Posterior vena cava (tissue), 2 donors: Measurements from ENCODE around the gene IL1RL2. TPM values are rescaled to one million over a fixed set of nuclear protein-coding genes. Genes with fewer than 3 reads are reported as not detected.

Source experiments
- DNase-seq: peaks from one replicate; pipeline ENCODE4 v3.0.0-alpha.2; 2020; ENCODE audit warnings: low spot score
- intact Hi-C, 2 donors: fragments of 100-400 bp; cut with DNase I; formaldehyde crosslinking; loops; one replicate each; pipeline versions ENCODE4 v1.14.1 to v1.14.2; 2022 to 2023
- total RNA-seq, 2 donors: library from RNA; stranded (reverse); fragmentation: NEBNext Ultra II Directional; extraction: Animal tissue kit (Norgen Biotek cat#: 25700); gene quantifications; one replicate each; pipeline ENCODE4 v1.2.1, GENCODE V29; 2021
- donor health status: DM: yes; HTN: yes; CAD: no.
- donor health status: DM: yes; HTN: yes; CAD: no.

IL1RL2 gene
- total RNA-seq, 2 donors from 2014 or later = 0.24 to 0.46 TPM

- DNase-seq = no peak
- intact Hi-C loops = no loop called here
These were observed 92.0 kb downstream of the IL1RL2 start for GRCh38 chr2:102278720-102279390.

- DNase-seq = no peak
- intact Hi-C loops = no loop called here
These were observed 92.5 kb downstream of the IL1RL2 start for GRCh38 chr2:102279391-102279735.

GRCh38 chr2:102282678-102283091, 95.9 kb downstream of the IL1RL2 start:
- intact Hi-C loops = no loop called here
- no peak for DNase-seq

- intact Hi-C loops = no loop called here
- no peak for DNase-seq
These were observed 97.2 kb downstream of the IL1RL2 start for GRCh38 chr2:102283996-102284395.

GRCh38 chr2:102284611-102285010, 97.8 kb downstream of the IL1RL2 start:
- no peak for DNase-seq
- intact Hi-C loops = no loop called here

- intact Hi-C loops = no loop called here
- DNase-seq = no peak
These were observed 98.5 kb downstream of the IL1RL2 start for GRCh38 chr2:102285368-102285767.

GRCh38 chr2:102286041-102286440, 99.2 kb downstream of the IL1RL2 start:
- intact Hi-C loops = no loop called here
- no peak for DNase-seq

GRCh38 chr2:102289129-102289528, 102.3 kb downstream of the IL1RL2 start:
- no peak for DNase-seq
- intact Hi-C loops = no loop called here

Other genes starting within 250 kb of the IL1RL2 start
- gene IL1R2, start 195.1 kb upstream of the IL1RL2 start, total RNA-seq = 10 to 100 TPM; 16.3 to 27.0 TPM
- 100 to 1,000 TPM; 147 to 189 TPM for gene IL1R1, start 44.3 kb upstream of the IL1RL2 start, total RNA-seq
- gene IL1RL1, start 124.5 kb downstream of the IL1RL2 start, total RNA-seq = 10 to 100 TPM; 15.8 to 16.2 TPM
- gene IL18R1, start 168.8 kb downstream of the IL1RL2 start, total RNA-seq = 1 to 10 TPM; 5.1 to 7.4 TPM
- gene IL18RAP, start 236.1 kb downstream of the IL1RL2 start, total RNA-seq = 1 to 10 TPM; 1.9 to 4.1 TPM